GM23338 (cell line): ENCODE measurements around the gene GRID2. TPM values are rescaled to one million over a fixed set of nuclear protein-coding genes. Genes with fewer than 3 reads are reported as not detected.

Experiments used
- ATAC-seq: fragments of 200-7000 bp; cut with Tn5 transposase; 3 replicates; pipeline ENCODE4 v1.9.1; 2020
- DNase-seq: peaks from one replicate; pipeline ENCODE4 v3.0.0-alpha.2; 2015; ENCODE audit warnings: low spot score
- H2AFZ ChIP-seq: fragments of 200-600 bp; sonication (generic); 2 replicates; pipeline ENCODE4 v1.8.0; 2016; ENCODE audit warnings: antibody characterized with exemption, mild to moderate bottlenecking, moderate library complexity
- H3F3A ChIP-seq: fragments of 200-600 bp; sonication (generic); replicated peaks from 2 replicates; pipeline ENCODE4 v1.8.0; 2017; ENCODE audit warnings: antibody characterized with exemption, mixed run types, low read depth
- H3K27ac ChIP-seq: fragments of 200-600 bp; sonication (generic); 2 replicates; pipeline ENCODE4 v1.6.1; 2016; ENCODE audit warnings: low read depth
- H3K27me3 ChIP-seq: fragments of 200-600 bp; sonication (generic); 2 replicates; pipeline ENCODE4 v1.8.0; 2016; ENCODE audit warnings: mild to moderate bottlenecking, mixed run types, moderate library complexity; ENCODE audit not compliant: insufficient read depth
- H3K36me3 ChIP-seq: fragments of 200-600 bp; sonication (generic); 2 replicates; pipeline ENCODE4 v1.8.0; 2016; ENCODE audit warnings: mild to moderate bottlenecking; ENCODE audit not compliant: insufficient read depth
- H3K4me1 ChIP-seq: fragments of 200-600 bp; sonication (generic); 2 replicates; pipeline ENCODE4 v1.8.0; 2016; ENCODE audit warnings: mild to moderate bottlenecking, moderate library complexity; ENCODE audit not compliant: insufficient read depth
- H3K4me2 ChIP-seq: fragments of 200-600 bp; sonication (generic); 2 replicates; pipeline ENCODE4 v1.7.1; 2017; ENCODE audit warnings: mixed run types
- H3K4me3 ChIP-seq: fragments of 200-600 bp; sonication (generic); 2 replicates; pipeline ENCODE4 v1.6.1; 2016; ENCODE audit warnings: mixed run types
- H3K79me2 ChIP-seq: fragments of 200-600 bp; sonication (generic); replicated peaks from 2 replicates; pipeline ENCODE4 v1.8.0; 2017; ENCODE audit warnings: mild to moderate bottlenecking; ENCODE audit not compliant: insufficient read depth
- H3K9me2 ChIP-seq: fragments of 200-600 bp; sonication (generic); 2 replicates; pipeline ENCODE4 v1.8.0; 2017; ENCODE audit not compliant: insufficient read depth
- H4K20me1 ChIP-seq: fragments of 200-600 bp; sonication (generic); replicated peaks from 2 replicates; pipeline ENCODE4 v1.8.0; 2017; ENCODE audit warnings: mild to moderate bottlenecking; ENCODE audit not compliant: insufficient read depth
- H3K27ac Mint-ChIP-seq: 2 replicates; pipeline ENCODE4 v1.8.0; 2020; ENCODE audit warnings: inconsistent platforms, mild to moderate bottlenecking, moderate library complexity, mixed read lengths
- H3K27me3 Mint-ChIP-seq: 3 replicates; pipeline ENCODE4 v1.8.0; 2022; ENCODE audit warnings: low read depth, mild to moderate bottlenecking, moderate library complexity, mixed read lengths, inconsistent platforms; ENCODE audit not compliant: insufficient read depth, poor library complexity
- H3K36me3 Mint-ChIP-seq: 3 replicates; pipeline ENCODE4 v1.8.0; 2021; ENCODE audit warnings: low read depth, mild to moderate bottlenecking, inconsistent platforms, moderate library complexity, mixed read lengths
- H3K4me1 Mint-ChIP-seq: 3 replicates; pipeline ENCODE4 v1.8.0; 2020; ENCODE audit warnings: mild to moderate bottlenecking, inconsistent platforms, mixed read lengths
- H3K4me3 Mint-ChIP-seq: 3 replicates; pipeline ENCODE4 v1.8.0; 2021; ENCODE audit warnings: moderate library complexity, mild to moderate bottlenecking, inconsistent platforms, mixed read lengths
- H3K9me3 Mint-ChIP-seq: 3 replicates; pipeline ENCODE4 v1.8.0; 2020; ENCODE audit warnings: moderate library complexity, mild to moderate bottlenecking, inconsistent platforms, mixed read lengths
- CREB1 ChIP-seq: fragments of 250-450 bp; sonication (Bioruptor Pico); IDR thresholded peaks from 2 replicates; pipeline ENCODE4 v1.5.0; 2020; ENCODE audit warnings: low read depth, mild to moderate bottlenecking, moderate library complexity
- EZH2 ChIP-seq: fragments of 200-600 bp; sonication (generic); IDR thresholded peaks from one replicate; pipeline ENCODE4 v1.8.0; 2017; ENCODE audit warnings: antibody characterized with exemption, mild to moderate bottlenecking, low read depth; ENCODE audit not compliant: unreplicated experiment
- EZH2phosphoT487 ChIP-seq: fragments of 200-600 bp; sonication (generic); IDR thresholded peaks from one replicate; pipeline ENCODE4 v1.8.1; 2018; ENCODE audit warnings: antibody characterized with exemption; ENCODE audit not compliant: unreplicated experiment
- NANOG ChIP-seq: IDR thresholded peaks from 2 replicates; pipeline ENCODE4 v1.6.1; 2016; ENCODE audit warnings: antibody characterized with exemption, borderline replicate concordance
- POLR2AphosphoS5 ChIP-seq: IDR thresholded peaks from 2 replicates; pipeline ENCODE4 v1.6.1; 2016; ENCODE audit warnings: antibody characterized with exemption, low read depth
- STAT1 ChIP-seq: IDR thresholded peaks from one replicate; pipeline ENCODE4 v1.6.1; 2016; ENCODE audit warnings: antibody characterized with exemption; ENCODE audit not compliant: unreplicated experiment
- ZNF114 ChIP-seq: fragments of 250-450 bp; sonication (Bioruptor Pico); IDR thresholded peaks from 2 replicates; pipeline ENCODE4 v1.5.0; 2020; ENCODE audit warnings: mild to moderate bottlenecking, moderate library complexity
- polyA plus RNA-seq: library from polyadenylated mRNA; unstranded; fragments of >200 nt; fragmentation: Nextera tagmentation; extraction: Ambion mirVana; gene quantifications from 2 replicates; pipeline ENCODE4 v1.2.1, GENCODE V29; 2016
- total RNA-seq: library from RNA; depleted of rRNA; stranded (reverse); fragments of >200 nt; shearing (Covaris generic); gene quantifications from 2 replicates; pipeline ENCODE4 v1.2.3, GENCODE V29; 2014
- TF ChIP-seq, protein P1 (sequence below): IDR thresholded peaks from one replicate; pipeline ENCODE4 v1.6.1; 2018; ENCODE audit warnings: antibody characterized with exemption; ENCODE audit not compliant: unreplicated experiment

GRID2 gene
- total and polyA plus RNA-seq, 2 experiments from 2014 or later = 19.9 to 65.4 TPM

DNA sequence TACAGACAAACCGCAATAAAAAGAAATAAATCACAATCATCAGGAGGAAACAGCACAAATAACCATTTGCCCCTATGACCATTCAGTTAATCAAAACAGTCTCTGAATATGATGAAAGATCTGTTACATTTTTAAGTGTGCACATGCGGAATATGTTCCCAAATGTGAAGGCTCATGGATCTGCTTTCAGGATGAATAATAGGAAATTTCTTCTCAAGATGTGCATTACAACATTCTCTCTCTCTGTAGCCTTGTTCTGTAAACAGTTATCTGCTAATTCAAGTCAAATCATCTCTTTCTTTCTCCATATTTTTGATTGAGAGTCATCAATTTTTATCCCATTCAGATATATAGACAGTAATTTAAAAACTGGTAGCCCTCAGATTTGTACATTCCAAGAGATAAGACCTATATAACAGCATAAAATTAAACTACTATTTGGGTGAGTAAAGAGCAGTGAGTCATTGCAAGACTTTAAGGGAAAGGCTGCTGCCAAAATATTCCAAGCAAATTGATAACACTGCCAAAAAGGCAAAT, 1090.8 kb downstream of the GRID2 start:
- ATAC-seq = no peak

DNA sequence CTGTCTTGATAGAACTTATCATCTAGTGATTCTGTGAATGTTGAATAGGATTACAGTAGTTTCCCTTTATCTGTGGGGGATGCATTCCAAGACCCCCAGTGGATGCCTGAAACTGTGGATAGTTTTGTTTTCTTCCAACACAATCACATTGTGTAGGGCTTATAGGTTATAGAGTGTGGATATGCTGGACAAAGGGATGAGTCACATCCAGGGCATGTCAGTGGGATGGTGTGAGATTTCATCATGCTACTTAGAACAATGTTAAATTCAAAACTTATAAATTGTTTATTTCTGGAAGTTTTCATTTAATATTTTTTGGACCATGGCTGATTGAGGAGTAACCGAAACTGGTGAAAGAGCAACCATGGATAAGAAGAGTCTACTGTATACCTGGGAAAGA, 1092.5 kb downstream of the GRID2 start:
- Mint-ChIP-seq H3K4me3 (no peak overlapping the region), H3K36me3 (no peaks in the 10 kb centered on the region; the same call in 2 of the 3 replicates), H3K27ac (no peak overlapping the region), H3K27me3 (no peaks in the 10 kb centered on the region), H3K9me3 (no peaks in the 10 kb centered on the region), H3K4me1 (no peaks in the 10 kb centered on the region)
- no peak overlapping the region for H3K27ac ChIP-seq
- ATAC-seq = no peak
- no peaks in the 10 kb centered on the region for H4K20me1 ChIP-seq
- no peaks in the 10 kb centered on the region for H3K9me2 ChIP-seq
- H3K4me1 ChIP-seq = no peaks in the 10 kb centered on the region
- H3K79me2 ChIP-seq = no peaks in the 10 kb centered on the region
- no peak for DNase-seq
- H2AFZ ChIP-seq = no peak overlapping the region
- no peaks in the 10 kb centered on the region for H3F3A ChIP-seq
- H3K36me3 ChIP-seq = no peaks in the 10 kb centered on the region
- TF ChIP-seq ZNF114 (CRISPR knock-in tag) (no peak), NANOG (no peak), STAT1 (no peak), EZH2 (no peak), EZH2phosphoT487 (no peak), POLR2AphosphoS5 (no peak)
- TF ChIP-seq, protein P1, sequence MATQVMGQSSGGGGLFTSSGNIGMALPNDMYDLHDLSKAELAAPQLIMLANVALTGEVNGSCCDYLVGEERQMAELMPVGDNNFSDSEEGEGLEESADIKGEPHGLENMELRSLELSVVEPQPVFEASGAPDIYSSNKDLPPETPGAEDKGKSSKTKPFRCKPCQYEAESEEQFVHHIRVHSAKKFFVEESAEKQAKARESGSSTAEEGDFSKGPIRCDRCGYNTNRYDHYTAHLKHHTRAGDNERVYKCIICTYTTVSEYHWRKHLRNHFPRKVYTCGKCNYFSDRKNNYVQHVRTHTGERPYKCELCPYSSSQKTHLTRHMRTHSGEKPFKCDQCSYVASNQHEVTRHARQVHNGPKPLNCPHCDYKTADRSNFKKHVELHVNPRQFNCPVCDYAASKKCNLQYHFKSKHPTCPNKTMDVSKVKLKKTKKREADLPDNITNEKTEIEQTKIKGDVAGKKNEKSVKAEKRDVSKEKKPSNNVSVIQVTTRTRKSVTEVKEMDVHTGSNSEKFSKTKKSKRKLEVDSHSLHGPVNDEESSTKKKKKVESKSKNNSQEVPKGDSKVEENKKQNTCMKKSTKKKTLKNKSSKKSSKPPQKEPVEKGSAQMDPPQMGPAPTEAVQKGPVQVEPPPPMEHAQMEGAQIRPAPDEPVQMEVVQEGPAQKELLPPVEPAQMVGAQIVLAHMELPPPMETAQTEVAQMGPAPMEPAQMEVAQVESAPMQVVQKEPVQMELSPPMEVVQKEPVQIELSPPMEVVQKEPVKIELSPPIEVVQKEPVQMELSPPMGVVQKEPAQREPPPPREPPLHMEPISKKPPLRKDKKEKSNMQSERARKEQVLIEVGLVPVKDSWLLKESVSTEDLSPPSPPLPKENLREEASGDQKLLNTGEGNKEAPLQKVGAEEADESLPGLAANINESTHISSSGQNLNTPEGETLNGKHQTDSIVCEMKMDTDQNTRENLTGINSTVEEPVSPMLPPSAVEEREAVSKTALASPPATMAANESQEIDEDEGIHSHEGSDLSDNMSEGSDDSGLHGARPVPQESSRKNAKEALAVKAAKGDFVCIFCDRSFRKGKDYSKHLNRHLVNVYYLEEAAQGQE = no peak
- H3K4me3 ChIP-seq = no peak overlapping the region
- H3K27me3 ChIP-seq = no peaks in the 10 kb centered on the region
- no peak overlapping the region for H3K4me2 ChIP-seq

More for the DNA sequence above, 1090.8 kb downstream of the GRID2 start:
- Histone ChIP-seq H3K27ac (no peak overlapping the region), H3K4me3 (no peak overlapping the region), H3K27me3 (no peaks in the 10 kb centered on the region), H3F3A (no peaks in the 10 kb centered on the region), H3K4me1 (no peaks in the 10 kb centered on the region), H3K36me3 (no peaks in the 10 kb centered on the region), H3K79me2 (no peaks in the 10 kb centered on the region), H4K20me1 (no peaks in the 10 kb centered on the region), H3K4me2 (no peak overlapping the region), H2AFZ (no peak overlapping the region), H3K9me2 (no peaks in the 10 kb centered on the region)
- Mint-ChIP-seq H3K27me3 (no peaks in the 10 kb centered on the region), H3K36me3 (no peaks in the 10 kb centered on the region; the same call in 2 of the 3 replicates), H3K4me1 (no peaks in the 10 kb centered on the region), H3K27ac (no peak overlapping the region), H3K4me3 (no peak overlapping the region), H3K9me3 (no peaks in the 10 kb centered on the region)
- TF ChIP-seq EZH2phosphoT487 = no peak
- TF ChIP-seq STAT1 = no peak
- no peak for DNase-seq

DNA sequence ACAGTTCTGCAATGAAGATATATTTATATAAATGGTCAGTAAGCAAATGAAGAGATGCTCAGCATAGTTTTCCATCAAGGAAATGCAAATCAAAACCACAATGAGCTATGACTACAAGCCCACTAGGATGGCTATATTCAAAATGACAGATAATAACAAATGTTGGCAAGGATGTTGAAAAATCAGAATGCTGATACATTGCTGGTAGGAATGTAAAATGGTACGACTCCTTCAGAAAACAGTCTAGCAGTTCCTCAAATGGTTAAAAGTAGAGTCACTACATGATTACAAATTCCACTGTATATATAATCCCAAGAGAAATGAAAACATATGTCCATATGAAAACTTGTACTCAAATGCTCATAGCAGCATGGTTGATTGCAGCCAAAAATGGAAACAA, 1099.8 kb downstream of the GRID2 start:
- H3K9me2 ChIP-seq = no peaks in the 10 kb centered on the region
- H3K4me3 Mint-ChIP-seq = no peak overlapping the region
- no peaks in the 10 kb centered on the region for H3K27me3 Mint-ChIP-seq
- H3F3A ChIP-seq = no peaks in the 10 kb centered on the region
- H3K36me3 ChIP-seq = no peaks in the 10 kb centered on the region
- no peak overlapping the region for H3K4me3 ChIP-seq
- H2AFZ ChIP-seq = no peak overlapping the region
- H3K36me3 Mint-ChIP-seq = no peaks in the 10 kb centered on the region; the same call in 2 of the 3 replicates
- H3K4me2 ChIP-seq = no peak overlapping the region
- H4K20me1 ChIP-seq = no peaks in the 10 kb centered on the region; the same call in 1 of the 2 replicates
- no peak overlapping the region for H3K27ac ChIP-seq
- H3K4me1 ChIP-seq = peaks cover 40% of the 10 kb centered on the region
- DNase-seq = no peak
- no peak for ATAC-seq
- H3K27ac Mint-ChIP-seq = no peak overlapping the region
- H3K9me3 Mint-ChIP-seq = no peaks in the 10 kb centered on the region
- peaks cover 31% of the 10 kb centered on the region for H3K4me1 Mint-ChIP-seq
- H3K27me3 ChIP-seq = peaks cover 25% of the 10 kb centered on the region
- no peaks in the 10 kb centered on the region for H3K79me2 ChIP-seq
- TF ChIP-seq CREB1 (no peak), NANOG (no peak)
